Upper lobe of left lung (tissue), 4 donors: ENCODE measurements around the gene USP54.
"Not testable (repeated sequence)": the region's sequence is repeated elsewhere in the genome, so short reads cannot be mapped to it uniquely, and the experiment has no call there.

Source experiments
- EP300 ChIP-seq, 4 donors: sonication (generic); formaldehyde crosslinking; IDR thresholded peaks; one replicate each; pipeline ENCODE4 v1.5.1; 2017; ENCODE audit warnings: antibody characterized with exemption in 4 of 4, control low read depth in 2 of 4
- POLR2A ChIP-seq, 4 donors: fragments of 450-650 bp; IDR thresholded peaks; one replicate each; pipeline ENCODE4 v1.5.1; 2016 to 2017; ENCODE audit warnings: antibody characterized with exemption in 4 of 4, mild to moderate bottlenecking in 2 of 4
- TF ChIP-seq, protein P1 (sequence below), 6 experiments: fragments of 450-650 bp in 4 of 6; fragments of 200-600 bp in 2 of 6; sonication (generic) in 2 of 6; IDR thresholded peaks; one replicate each; pipeline ENCODE4 v1.5.1; 2016 to 2019; ENCODE audit warnings: antibody characterized with exemption in 6 of 6

DNA sequence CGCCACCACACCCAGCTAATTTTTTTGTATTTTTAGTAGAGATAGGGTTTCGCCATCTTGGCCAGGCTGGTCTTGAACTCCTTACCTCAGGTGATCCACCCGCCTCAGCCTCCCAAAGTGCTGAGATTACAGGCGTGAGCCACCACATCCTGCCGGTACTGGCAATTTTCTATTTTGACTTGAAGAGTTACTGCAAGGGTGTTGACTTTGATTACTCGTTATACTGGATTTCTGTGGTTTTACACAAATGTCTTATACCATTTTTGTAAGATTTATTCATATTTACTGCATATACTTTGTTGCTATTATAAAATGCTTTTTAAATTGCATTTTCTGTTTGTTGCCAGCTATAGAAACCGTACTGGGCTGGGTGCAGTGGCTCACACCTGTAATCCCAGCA, 24.1 kb downstream of the USP54 start:
- TF ChIP-seq, protein P1, sequence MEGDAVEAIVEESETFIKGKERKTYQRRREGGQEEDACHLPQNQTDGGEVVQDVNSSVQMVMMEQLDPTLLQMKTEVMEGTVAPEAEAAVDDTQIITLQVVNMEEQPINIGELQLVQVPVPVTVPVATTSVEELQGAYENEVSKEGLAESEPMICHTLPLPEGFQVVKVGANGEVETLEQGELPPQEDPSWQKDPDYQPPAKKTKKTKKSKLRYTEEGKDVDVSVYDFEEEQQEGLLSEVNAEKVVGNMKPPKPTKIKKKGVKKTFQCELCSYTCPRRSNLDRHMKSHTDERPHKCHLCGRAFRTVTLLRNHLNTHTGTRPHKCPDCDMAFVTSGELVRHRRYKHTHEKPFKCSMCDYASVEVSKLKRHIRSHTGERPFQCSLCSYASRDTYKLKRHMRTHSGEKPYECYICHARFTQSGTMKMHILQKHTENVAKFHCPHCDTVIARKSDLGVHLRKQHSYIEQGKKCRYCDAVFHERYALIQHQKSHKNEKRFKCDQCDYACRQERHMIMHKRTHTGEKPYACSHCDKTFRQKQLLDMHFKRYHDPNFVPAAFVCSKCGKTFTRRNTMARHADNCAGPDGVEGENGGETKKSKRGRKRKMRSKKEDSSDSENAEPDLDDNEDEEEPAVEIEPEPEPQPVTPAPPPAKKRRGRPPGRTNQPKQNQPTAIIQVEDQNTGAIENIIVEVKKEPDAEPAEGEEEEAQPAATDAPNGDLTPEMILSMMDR (IDR thresholded peaks at IDR 0.05) = not testable (repeated sequence)
- TF ChIP-seq EP300, POLR2A (IDR thresholded peaks at IDR 0.05): not testable (repeated sequence)
